Skin epidermis (tissue), 12 donors: ENCODE data around the gene C17orf78.
"Not testable (repeated sequence)": the region's sequence is repeated elsewhere in the genome, so short reads cannot be mapped to it uniquely, and the experiment has no call there.

Experiments
- H3K27ac ChIP-seq, 21 experiments: fragments of 200-600 bp; sonication (generic) in 11 of 21; one replicate each; pipeline ENCODE4 v1.5.0; 2020; ENCODE audit warnings: mild to moderate bottlenecking in 3 of 21, inconsistent platforms in 2 of 21, moderate library complexity in 2 of 21
- H3K4me3 ChIP-seq, 7 experiments: fragments of 200-600 bp; sonication (generic) in 2 of 7; one replicate each; pipeline ENCODE4 v1.5.0; 2020; ENCODE audit warnings: inconsistent platforms in 2 of 7, mild to moderate bottlenecking in 2 of 7, moderate library complexity in 1 of 7

Gene C17orf78

DNA sequence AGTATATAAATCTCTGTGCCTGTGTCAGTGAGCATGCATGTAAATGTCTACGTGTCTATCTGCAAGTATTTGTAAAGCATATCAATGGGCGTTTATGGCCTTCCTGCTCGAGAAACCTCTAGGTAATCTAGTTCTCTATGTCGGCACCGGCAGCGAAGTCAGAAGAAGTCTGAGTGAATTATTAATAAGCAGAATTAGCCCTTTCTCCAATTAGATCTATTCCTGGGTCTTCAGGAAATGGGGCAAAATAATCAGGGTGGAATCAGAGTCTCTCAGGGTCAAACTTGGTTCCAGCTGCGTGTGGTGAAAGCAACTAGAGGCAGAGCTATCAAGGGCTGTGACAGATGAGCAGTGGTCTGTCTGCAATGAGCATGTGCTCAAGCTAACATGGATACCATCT, at the start of gene C17orf78:
Gene C17orf78, plus strand, starts transcription at position 280 of the 400 bp plus-strand sequence. Its CDS starts 108 bp downstream, at position 388.
- Histone ChIP-seq H3K4me3 (no peak within 1 kb of the TSS), H3K27ac (no peak within 1 kb of the TSS)

DNA sequence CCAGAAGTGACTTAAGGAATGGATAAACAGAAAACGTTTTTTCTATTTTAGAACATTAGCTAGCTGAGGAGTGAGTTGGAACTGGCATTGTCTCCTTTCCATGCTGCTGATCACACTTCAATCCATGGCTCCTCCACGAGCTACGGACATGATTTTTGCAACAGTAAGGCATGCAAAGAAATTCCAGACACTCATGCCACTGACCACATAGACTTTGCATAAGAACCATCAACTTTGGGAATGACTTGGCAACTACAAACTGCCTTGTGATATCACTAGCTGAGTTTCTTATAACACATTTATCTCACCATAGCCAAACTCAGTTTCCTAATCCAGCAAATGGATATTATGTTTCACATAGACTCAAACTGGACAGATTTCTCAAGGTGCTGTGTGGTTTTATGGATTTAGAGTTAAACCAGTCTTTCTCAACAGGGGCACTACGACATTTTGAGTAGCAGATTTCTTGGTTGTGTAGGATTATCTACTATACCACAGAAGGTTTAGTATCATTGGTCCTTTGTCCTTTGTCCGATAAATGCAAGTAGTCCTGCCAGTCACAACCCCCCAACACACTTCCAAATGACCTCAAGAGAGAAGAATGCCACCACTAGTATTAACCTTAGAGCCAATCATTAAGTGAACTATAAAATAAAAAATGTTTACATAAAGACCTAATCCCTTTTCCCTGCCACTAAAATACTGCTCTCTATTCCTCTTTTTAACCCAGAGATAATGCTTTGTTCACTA, 48.3 kb upstream of the C17orf78 start:
- no peak overlapping the region for H3K27ac ChIP-seq
- H3K4me3 ChIP-seq: no peak overlapping the region

GRCh38 chr17:37338847-37339246, 36.9 kb upstream of the C17orf78 start:
- no peak overlapping the region for H3K27ac ChIP-seq
- H3K4me3 ChIP-seq: no peak overlapping the region

DNA sequence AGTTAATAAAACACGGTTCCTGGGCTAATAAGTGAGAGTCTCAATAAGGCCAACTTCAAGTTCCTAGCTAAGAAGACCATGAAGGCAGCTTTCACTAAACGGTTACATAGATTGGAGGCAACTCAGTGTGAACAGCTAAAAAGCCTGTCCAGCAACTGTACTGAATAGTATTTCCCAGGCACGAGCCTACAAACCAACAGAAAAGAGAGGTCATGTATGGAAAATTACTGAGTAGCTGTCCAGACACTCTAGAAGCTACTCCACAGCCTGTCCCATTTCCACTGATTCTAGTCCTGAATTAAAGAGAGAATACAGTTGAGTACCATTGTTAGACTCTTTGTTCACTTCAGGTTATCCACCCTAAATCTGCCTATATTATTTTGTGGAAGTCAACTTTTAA, 36.5 kb upstream of the C17orf78 start:
- H3K4me3 ChIP-seq: no peak overlapping the region
- no peak overlapping the region for H3K27ac ChIP-seq

DNA sequence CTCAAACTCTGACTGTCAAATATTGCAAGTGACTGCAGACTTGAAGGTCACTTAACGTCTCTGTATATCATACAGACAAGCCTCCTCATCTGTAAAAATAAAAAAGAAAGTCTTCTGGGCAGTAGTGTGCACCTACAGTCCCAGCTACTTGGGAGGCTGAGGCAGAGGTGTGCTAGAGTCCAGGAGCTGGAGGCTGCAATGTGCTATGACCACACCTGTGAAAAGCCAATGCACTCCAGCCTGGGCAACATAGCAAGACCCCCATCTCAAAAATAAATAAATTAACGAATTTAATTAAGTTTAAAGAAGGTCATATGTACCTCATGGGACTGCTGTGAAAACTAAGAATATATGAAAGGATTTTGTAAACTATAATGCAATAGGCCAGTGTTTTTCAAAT, 35.0 kb upstream of the C17orf78 start:
- no peak overlapping the region for H3K4me3 ChIP-seq
- H3K27ac ChIP-seq: no peak overlapping the region

DNA sequence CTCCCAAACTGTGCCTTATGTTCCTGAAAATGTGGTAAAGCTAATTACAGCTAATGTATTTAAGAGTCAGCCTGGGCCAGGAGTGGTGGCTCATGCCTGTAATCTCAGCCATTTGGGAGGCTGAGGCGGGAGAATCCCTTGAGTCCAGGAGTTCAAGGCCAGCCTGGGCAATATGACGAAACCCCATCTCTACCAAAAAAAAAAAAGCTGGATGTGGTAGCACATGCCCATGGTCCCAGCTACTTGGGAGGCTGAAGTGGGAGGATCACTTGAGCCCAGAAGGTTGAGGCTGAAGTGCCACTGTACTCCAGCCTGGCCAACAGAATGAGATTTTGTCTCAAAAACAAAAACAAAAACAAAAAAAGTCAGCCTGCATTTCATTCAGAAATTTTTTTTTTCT, 33.2 kb upstream of the C17orf78 start:
- H3K4me3 ChIP-seq: no peak overlapping the region

DNA sequence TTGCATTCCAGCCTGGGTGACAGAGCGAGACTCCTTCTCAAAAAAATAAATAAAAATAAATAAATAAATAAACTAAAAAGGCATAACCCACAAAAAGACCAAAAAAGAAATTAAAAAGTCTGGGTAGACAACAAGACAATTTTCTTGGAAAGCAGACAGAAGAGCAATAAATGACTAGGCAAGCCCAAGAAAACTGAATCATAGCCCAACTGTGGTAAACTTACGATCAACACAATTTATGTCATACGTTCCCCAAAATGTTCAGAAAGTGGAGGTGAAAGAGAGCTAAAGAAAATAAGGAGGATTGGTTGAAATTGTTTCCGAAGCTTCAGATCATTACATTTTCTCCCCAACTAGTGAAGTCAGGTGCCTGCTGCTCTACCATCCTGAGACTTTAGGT, 31.3 kb upstream of the C17orf78 start:
- Histone ChIP-seq H3K27ac (no peak overlapping the region), H3K4me3 (no peak overlapping the region)

More for the DNA sequence above, 33.2 kb upstream of the C17orf78 start:
- no peak overlapping the region for H3K27ac ChIP-seq

DNA sequence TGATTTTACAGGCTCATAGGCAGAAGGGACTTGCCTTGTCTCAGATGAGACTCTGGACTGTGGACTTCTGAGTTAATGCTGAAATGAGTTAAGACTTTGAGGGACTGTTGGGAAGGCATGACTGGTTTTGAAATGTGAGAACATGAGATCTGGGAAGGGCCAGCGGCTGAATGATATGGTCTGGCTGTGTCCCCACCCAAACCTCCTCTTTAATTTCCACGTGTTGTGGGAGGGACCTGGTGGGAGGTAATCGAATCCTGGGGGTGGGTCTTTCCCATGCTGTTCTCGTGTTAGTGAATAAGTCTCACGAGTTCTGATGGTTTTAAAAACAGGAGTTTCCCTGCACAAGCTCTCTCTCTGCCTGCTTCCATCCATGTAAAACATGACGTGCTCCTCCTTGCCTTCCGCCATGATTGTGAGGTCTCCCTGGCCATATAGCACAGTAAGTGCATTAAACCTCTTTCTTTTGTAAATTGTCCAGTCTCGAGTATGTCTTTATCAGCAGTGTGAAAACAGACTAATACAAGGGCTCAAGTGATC, 28.9 kb upstream of the C17orf78 start:
- H3K4me3 ChIP-seq, H3K27ac ChIP-seq: not testable (repeated sequence)

- peak overlapping the region in 2 of 21 experiments; percentile 12 to 89 for H3K27ac ChIP-seq
- H3K4me3 ChIP-seq: not testable (repeated sequence)
Measured at GRCh38 chr17:37356796-37357569, 18.8 kb upstream of the C17orf78 start.

GRCh38 chr17:37358098-37358829, 17.5 kb upstream of the C17orf78 start:
- Histone ChIP-seq H3K4me3 (peak overlapping the region; percentile 51 to 95 (median 82)), H3K27ac (peak overlapping the region; percentile 52 to 94 (median 85))

DNA sequence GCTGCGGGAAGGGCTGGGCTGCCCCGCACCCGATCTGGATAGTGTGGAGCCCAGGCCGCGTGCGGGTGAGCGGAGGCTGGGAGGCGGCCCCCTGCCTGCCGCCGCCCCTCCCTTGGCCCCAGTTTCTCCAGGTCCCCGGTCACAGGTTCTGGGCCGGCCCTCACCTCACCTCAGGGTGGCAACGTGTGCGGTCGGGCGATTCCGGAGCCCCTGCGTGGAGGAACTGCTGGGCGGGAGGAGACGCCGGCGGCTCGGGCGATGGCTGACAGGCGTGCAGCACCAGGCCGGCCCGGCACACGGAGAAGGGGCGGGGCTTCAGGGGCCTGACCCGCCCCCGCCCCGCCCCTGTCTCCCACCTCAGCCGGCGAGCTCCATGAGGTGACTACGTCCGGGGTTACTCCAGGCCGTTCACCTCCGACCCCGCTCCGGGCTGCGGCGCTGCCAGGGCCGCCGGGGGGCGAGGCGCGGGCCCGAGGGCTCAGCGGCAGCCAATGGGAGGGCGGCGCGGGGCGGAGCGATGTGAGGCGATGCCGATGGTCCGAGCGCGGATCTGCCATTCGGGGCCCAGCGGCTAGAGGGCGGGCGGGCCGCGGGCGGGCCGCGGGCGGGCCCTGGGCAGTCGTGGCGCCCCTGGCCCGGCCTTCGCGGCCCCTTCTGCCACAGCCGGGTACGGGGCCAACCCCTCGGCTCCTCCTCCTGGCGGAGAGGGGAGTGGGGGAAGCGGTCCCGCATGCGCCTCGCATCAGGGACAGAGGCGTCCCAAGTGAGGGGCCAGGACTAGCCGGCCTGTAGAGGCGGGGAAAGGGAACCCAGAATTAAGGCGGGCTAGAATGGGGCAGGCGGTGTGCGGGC, 16.7 kb upstream of the C17orf78 start:
- Histone ChIP-seq H3K4me3 (peak overlapping the region; percentile 51 to 95 (median 82)), H3K27ac (peak overlapping the region; percentile 52 to 94 (median 85))

- Histone ChIP-seq H3K27ac (peak overlapping the region in 20 of 21 experiments; percentile 57 to 94 (median 86)), H3K4me3 (peak overlapping the region; percentile 51 to 95 (median 82))
Measured at GRCh38 chr17:37359682-37360188, 16.1 kb upstream of the C17orf78 start.

- Histone ChIP-seq H3K4me3 (no peak overlapping the region), H3K27ac (peak overlapping the region in 11 of 21 experiments; percentile 4 to 90 (median 82))
Measured at GRCh38 chr17:37360632-37361031, 15.2 kb upstream of the C17orf78 start.

GRCh38 chr17:37361543-37361942, 14.2 kb upstream of the C17orf78 start:
- H3K4me3 ChIP-seq: no peak overlapping the region
- peak overlapping the region in 15 of 21 experiments; percentile 0 to 88 (median 46) for H3K27ac ChIP-seq

DNA sequence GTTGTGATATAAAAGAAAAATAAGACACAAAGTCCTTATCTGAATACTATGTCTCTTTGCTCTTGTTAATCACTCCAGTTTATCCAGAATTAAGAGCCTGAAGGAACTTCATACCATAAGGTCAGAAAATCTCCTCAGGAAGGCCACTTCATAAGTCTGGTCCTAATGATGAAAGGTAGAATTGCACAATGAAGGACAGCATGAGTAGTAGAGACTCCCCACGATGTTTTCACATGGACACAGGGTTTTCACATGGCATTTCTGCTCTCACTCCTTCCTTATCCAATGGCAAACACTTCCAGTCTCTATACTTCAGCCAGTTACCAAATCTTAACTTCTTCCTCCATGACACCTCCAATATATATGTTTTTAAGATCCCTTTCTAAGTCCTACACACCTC, 10.2 kb upstream of the C17orf78 start:
- H3K27ac ChIP-seq: no peak overlapping the region
- no peak overlapping the region for H3K4me3 ChIP-seq

- Histone ChIP-seq H3K27ac (no peak overlapping the region), H3K4me3 (no peak overlapping the region)
Measured at GRCh38 chr17:37368577-37368976, 7.2 kb upstream of the C17orf78 start.

GRCh38 chr17:37373530-37374159, 2.1 kb upstream of the C17orf78 start:
- Histone ChIP-seq H3K4me3 (no peak overlapping the region), H3K27ac (no peak overlapping the region)

DNA sequence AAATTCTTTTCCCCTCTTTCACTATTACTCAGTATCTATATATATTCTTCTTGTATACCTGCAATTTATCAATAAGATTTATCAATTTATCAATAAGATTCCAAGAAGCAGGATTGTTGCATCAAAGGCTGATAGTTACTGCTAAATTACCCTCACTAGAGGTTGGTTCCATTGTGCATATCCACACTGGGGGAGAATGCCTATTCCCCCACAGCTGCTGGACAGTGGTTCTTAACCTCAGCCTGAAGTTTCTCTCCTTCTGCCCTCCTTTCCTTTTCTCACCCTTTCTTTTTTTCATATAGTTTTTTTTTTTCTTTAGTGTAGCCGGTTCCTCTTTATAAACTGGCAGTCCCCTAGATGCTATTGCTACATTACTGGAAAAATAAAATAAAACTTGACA, 6.3 kb downstream of the C17orf78 start:
- Histone ChIP-seq H3K4me3 (no peak overlapping the region), H3K27ac (no peak overlapping the region)
